Subcutaneous adipose tissue (tissue), 4 donors: ENCODE results near the gene CHST4. TPM values are rescaled to one million over a fixed set of nuclear protein-coding genes. Genes with fewer than 3 reads are reported as not detected.

Source experiments
- CTCF ChIP-seq: fragments of 450-650 bp; IDR thresholded peaks from one replicate; pipeline ENCODE4 v1.5.1; 2016; ENCODE audit warnings: low read depth, mild to moderate bottlenecking, control low read depth, antibody characterized with exemption, moderate library complexity
- total RNA-seq, 4 donors: library from RNA; depleted of rRNA; stranded (reverse); fragments of >200 nt; gene quantifications; one replicate each; pipeline ENCODE4 v1.1.0, GENCODE V29; 2016

CHST4 gene
- total RNA-seq, 4 donors from 2014 or later: 0.34 to 2.2 TPM; not detected in 2

- TF ChIP-seq CTCF: no peak
Observed at GRCh38 chr16:71565812-71566700, 39.8 kb downstream of the CHST4 start.

- TF ChIP-seq CTCF: no peak
Observed at GRCh38 chr16:71567931-71568330, 41.7 kb downstream of the CHST4 start.

GRCh38 chr16:71568551-71568950, 42.3 kb downstream of the CHST4 start:
- TF ChIP-seq CTCF: no peak

- no peak for TF ChIP-seq CTCF
Observed at GRCh38 chr16:71569621-71570020, 43.4 kb downstream of the CHST4 start.

GRCh38 chr16:71570144-71570543, 43.9 kb downstream of the CHST4 start:
- no peak for TF ChIP-seq CTCF

GRCh38 chr16:71572497-71573116, 46.4 kb downstream of the CHST4 start:
- TF ChIP-seq CTCF: no peak

GRCh38 chr16:71573387-71574094, 47.3 kb downstream of the CHST4 start:
- TF ChIP-seq CTCF: no peak
